Daoy (cell line): ENCODE results near the gene SBNO2. TPM values are rescaled to one million over a fixed set of nuclear protein-coding genes. Genes with fewer than 3 reads are reported as not detected.

Experiments used
- DNase-seq: peaks from one replicate; pipeline ENCODE4 v3.0.0-alpha.2; 2015; ENCODE audit warnings: low read depth
- total RNA-seq: library from RNA; depleted of rRNA; stranded (reverse); fragments of >200 nt; shearing (Covaris generic); gene quantifications from 2 replicates; pipeline ENCODE4 v1.2.3, GENCODE V29; 2014

SBNO2 gene
- total RNA-seq, 1 experiment from 2014 or later: 37.7 TPM

DNA sequence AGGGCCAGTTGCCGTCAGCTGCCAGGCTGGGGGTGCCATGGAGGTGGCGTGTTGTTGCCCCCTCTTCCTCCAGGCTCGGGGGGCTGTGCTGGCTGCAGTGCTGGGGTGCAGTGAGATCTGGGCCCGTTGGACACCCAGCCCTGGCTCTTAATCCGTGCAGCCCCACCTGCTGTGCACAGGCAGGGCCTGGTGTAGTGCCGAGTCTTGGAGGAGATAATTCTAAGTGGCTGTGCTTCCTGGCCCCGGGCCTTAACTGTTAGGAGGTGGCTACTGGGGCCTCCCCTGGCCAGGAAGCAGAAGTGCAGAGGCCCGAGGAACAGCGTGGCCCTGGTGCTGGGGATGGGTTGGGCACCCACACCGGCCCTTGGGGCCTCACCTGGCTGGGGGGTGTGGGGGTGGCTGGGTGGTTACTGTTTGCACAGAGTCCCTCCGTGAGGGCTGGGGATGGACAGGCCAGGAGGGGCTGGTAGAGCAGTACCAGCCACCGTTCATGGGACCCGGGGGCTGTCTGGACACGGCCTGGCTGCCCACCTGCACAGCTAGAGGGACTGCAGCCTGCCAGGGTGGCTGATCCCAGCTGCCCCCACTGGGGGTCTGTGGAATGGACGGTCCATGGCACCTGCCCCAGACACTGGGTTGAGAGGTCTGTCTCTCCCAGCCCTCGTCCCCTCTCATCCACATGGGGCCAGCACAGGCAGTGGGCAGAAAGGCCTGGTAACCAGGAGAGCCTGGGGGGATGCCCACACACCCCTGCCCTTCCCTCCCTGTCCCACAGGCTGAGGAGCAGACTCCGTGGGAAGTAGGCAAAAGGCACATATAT is 67.0 kb downstream of the SBNO2 start:
- DNase-seq: peak; percentile 71

DNA sequence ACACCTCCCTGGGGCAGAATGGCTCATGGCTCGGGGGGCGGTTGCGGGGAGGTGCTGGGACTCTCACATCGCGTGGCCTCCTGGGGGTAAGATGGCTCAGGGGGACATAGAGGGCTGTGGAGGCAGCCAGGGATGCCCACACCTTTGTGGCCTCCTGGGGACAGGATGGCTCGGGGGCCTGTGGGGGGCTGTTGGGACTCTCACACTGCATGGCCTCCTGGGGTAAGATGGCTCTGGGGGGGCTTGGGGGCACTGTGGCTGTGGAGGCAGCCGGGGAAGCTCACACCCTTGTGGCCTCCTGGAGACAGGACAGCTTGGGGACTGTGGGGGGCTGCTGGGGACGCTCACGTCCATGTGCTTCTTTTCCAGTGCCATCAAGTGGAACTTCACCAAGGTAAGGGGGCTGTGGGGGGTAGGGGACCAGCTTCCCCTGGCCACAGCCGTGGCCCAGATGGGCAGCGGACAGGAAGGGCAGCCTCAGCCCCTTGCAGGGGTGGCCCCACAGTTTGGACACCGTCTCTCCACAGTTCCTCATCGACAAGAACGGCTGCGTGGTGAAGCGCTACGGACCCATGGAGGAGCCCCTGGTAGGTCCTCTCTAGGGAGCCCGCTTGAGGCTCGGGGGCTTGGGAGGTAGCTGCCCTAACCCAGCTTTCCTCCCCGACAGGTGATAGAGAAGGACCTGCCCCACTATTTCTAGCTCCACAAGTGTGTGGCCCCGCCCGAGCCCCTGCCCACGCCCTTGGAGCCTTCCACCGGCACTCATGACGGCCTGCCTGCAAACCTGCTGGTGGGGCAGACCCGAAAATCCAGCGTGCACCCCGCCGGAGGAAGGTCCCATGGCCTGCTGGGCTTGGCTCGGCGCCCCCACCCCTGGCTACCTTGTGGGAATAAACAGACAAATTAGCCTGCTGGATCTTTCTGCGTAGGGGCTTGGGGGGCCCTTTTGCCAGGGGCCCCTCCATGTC is 67.9 kb downstream of the SBNO2 start:
- no peak for DNase-seq

DNA sequence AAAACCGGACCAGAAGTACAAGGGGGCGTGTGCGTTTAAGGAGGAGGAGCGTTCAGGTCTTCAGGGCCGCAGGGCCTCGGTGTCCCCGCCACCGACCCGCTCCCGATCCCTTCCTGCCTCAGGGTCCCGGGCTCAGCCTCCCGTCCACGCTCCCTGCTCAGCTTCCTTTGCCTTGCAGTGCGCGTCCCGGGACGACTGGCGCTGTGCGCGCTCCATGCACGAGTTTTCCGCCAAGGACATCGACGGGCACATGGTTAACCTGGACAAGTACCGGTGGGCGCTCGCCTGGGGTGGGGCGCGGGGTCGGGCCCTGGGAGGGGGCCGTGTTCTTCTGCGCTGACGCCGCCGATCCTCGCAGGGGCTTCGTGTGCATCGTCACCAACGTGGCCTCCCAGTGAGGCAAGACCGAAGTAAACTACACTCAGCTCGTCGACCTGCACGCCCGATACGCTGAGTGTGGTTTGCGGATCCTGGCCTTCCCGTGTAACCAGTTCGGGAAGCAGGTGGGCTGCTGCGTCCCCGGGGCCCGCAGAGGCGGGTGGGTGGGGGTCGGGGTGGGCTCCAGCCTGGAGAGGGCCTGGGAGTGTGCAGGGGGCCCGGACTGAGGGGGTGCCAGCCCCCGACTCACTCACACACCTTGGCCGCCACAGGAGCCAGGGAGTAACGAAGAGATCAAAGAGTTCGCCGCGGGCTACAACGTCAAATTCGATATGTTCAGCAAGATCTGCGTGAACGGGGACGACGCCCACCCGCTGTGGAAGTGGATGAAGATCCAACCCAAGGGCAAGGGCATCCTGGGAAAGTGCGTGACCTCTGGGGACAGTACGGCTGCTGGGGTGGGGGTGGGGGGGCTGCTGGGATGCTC is 68.8 kb downstream of the SBNO2 start:
- DNase-seq: peak; percentile 65

DNA sequence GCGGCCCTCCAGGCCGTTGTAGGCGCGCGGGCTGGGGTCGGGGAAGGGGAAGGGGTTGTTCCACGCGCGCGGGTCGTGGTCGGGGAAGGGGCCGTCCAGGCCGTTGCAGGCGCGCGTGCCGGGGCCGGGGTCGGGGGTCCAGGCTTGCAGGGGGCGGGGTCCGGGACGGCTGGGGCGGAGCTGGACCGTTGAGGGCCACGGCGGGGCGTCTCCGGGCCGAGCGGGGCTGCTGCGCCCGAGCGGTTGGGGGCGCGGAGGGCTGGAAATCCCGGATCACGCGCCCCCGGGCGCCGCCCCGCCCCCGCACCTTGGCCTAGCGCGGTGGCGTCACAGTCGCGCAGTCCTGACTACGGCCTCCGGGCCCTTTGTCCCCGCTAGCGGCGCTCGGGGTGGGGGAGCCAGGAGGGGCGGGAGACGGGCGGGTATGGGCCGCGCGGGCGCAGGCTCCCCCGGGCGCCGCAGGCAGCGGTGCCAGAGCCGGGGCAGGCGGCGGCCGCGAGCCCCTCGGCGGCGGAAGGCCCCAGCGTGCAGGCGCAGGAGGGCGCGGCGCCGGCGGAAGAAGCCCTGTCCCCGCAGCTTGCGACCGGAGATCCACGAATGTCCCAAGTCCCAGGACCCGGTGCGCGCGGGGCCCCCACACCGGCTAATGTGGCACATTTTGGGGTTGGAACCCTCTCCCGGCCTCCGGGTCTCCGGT is 69.6 kb downstream of the SBNO2 start:
- DNase-seq: peak; percentile 86

DNA sequence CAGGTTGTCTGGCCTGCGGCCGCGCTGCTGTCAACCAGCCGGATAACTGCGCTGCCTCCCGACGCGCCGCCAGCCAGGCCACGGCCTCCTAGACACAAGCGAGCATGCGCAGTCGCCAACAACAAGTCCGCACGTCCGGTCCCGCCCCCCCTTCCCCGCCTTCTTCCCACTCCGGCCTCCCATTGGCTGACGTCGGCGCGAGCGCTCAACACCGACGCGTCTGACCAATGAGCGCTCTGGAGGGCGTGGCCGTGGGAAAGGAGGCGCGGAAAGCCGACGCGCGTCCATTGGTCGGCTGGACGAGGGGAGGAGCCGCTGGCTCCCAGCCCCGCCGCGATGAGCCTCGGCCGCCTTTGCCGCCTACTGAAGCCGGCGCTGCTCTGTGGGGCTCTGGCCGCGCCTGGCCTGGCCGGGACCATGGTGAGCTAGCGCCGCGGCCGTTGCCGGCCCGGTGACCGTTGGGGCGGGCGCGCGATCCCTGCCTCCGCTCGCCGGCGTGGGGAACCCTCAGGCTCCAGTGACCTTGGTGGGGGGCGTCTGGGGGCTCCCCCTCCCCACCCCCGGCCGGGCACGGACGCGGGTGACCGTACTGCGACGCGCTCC is 70.3 kb downstream of the SBNO2 start, which contains the start of gene GPX4:
GPX4 (plus strand) TSS at position 287 of the 603 bp plus-strand sequence; CDS start at position 337, 50 bp downstream.
- DNase-seq: peak; percentile 100

DNA sequence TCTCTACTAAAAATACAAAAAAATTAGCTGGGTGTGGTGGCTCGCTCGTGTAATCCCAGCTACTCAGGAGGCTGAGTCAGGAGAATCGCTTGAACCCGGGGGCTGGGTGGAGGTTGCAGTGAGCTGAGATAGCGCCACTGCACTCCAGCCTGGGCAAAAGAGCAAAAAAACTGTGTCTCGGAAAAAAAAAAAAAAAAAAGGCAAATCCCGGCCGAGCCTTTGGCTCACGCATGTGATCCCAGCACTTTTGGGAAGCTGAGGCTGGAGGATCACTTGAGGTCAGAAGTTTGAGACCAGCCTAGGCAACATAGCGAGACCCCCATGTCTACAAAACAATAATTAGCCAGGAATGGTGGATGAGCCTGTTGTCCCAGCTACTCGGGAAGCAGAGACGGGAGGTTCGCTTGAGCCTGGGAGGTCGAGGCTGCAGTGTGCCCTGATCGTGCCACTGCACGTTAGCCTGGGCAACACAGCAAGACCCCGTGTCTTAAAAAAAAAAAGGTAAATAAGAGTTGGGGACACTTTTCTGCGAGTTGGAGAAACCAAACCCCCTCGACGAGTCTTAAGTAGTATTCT is 70.8 kb downstream of the SBNO2 start:
- DNase-seq: peak; percentile 73

DNA sequence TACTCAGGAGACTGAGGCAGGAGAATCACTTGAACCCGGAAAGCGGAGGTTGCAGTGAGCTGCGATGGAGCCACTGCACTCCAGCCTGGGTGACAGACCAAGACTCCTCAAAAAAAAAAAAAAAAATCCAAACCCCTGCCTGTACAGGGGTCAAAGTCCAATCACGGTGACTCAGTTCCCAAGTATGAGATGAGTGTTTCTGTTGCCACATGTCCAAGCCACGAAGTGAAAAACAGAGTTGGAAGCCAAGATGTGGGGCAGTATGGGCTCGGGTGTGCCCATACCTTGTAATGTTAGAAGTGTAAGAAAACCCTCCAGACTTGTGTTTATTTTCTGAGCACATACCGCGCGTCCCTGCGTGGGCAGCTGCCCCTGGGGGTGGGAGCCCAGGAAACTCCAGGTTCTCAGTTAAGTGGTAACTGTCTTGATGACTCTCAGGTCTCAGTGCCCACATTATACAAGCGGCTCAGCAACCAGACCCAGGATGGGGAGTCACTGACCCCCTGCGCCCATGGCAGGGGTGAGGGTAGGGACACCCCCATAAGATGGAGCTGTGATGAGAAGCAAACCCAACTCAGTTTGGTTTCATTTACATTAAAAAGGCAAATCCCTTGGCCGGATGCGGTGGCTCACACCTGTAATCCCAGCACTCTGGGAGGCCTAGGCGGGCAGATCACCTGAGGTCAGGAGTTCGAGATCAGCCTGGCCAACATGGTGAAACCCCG is 71.5 kb downstream of the SBNO2 start:
- DNase-seq: peak; percentile 99

DNA sequence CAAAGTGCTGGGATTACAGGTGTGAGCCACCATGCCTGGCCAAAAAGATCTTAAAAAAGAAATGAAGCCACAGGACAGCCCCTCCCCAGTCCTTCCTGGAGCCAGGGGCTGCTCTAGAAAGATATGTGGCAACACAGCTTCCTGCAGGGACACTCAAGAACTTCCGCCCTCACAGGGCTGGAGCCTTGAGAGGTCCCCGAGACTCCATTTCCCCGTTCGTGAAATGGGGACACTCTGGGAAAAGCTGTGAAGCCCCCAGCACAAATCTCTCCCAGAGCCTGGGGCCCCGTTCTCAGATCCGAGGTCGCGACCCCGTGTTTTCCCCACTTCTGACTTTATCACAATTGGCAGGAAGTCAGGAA is 72.8 kb downstream of the SBNO2 start:
- no peak for DNase-seq

DNA sequence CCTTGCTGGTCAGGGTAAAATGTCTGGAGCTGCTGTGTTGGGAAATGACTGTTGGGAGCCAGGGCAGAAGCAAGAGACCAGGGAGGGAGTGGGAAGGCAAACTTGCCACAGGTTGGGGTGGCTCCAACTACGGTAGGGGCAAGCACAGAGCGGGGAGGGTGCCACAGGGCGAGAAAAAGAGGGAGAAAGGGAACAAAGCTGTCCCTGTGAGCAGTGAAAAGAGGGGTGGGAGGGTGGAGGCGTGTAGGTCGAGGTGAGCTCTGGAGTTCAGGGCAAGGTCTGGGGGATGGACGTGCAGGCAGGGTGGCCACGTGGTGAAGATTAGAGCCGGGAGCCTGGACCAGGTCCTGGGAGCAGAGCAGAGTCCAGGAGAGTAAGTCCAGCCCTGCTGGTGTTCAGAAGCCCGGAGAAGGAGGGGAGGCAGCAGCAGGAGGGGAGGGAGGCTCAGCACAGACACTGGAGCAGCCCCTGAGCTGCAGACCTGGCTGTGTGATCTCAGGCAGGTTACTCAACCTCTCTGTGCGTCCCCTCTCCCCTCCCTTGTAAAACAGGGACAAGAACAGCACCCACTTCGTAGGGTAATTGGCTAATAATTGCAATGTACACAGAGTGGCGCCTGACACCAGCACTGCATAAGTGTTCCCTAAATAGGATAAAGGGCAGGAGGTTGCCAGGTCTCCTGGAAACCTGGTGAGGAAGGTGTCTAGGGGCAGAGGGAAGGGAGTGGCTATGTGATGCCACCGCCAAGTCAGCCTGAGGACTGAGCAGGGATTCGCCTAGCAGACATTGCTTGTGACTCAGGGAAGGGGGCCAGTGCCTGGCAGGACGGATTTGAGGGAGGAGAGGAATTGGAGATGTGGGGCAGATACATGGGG is 75.7 kb downstream of the SBNO2 start:
- no peak for DNase-seq

DNA sequence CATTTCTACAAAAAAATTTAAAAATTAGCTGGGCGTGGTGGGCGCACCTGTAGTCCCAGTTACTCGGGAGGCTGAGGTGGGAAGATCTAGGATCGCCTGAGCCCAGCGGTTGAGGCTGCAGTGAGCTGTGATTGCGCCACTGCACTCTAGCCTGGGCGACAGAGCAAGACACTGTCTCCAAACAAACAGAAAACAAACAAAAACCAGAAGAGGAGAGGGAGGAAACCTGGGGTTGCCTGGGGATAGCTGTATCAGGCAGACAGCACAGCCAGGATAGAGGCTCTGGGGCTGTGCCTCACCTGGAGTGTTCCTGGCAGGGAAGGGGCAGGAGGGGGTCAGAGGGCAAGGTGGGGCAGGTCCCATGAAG is 76.3 kb downstream of the SBNO2 start:
- no peak for DNase-seq

DNA sequence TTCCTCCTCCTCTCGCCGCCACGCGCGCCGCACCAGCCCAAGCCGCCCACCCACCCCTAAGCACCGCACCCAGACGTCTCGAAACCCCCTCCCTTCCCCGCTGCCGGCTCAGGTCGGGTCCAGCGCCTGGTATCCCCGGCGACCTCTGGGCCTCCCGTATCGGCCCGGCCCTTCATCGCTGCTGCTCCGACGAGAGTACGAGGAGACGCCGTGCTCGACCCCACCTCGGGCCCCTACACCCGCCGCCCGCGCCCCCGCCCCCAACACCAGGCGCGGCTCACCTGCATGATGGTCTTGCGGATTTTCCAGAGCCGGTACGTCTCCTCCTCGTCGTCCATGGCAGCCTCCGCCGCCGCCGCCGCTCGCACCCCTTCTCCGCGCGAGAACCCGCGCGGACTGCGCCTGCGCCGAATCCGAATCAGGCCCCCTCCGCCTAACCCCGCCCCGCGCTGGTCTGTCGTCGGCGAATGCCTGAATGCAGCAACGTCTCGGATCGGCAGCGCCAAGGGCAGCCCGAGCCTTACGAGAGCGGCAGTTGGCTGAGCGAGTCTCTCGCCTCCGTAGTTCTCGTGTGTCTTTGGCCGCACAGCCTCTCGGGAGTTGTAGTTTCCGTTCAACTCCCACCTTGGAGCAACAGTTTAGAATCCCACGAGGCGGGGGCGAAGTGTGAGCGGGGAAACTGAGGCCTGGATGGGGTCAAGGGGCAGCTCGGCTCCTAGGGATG is 78.9 kb downstream of the SBNO2 start, which contains the start of gene POLR2E:
POLR2E (minus strand) TSS at position 398 of the 724 bp plus-strand sequence; CDS start at position 338, 60 bp downstream.
- DNase-seq: peak; percentile 99

DNA sequence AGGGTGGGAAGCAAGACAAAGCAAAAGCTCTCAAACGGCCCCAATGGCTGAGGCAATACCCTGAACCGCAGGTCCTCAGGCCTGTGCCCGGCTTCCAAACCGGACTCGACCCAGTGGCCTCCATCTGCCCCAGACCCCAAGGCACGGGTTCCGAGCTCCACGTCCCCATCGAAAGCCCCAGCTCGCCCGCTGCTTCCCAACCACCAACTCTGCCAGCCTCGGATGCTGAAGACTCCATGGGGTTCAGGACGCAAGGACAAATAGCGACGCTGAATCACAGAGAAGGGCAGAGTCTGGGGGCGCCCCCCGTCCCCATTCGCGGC is 79.5 kb downstream of the SBNO2 start:
- no peak for DNase-seq

DNA sequence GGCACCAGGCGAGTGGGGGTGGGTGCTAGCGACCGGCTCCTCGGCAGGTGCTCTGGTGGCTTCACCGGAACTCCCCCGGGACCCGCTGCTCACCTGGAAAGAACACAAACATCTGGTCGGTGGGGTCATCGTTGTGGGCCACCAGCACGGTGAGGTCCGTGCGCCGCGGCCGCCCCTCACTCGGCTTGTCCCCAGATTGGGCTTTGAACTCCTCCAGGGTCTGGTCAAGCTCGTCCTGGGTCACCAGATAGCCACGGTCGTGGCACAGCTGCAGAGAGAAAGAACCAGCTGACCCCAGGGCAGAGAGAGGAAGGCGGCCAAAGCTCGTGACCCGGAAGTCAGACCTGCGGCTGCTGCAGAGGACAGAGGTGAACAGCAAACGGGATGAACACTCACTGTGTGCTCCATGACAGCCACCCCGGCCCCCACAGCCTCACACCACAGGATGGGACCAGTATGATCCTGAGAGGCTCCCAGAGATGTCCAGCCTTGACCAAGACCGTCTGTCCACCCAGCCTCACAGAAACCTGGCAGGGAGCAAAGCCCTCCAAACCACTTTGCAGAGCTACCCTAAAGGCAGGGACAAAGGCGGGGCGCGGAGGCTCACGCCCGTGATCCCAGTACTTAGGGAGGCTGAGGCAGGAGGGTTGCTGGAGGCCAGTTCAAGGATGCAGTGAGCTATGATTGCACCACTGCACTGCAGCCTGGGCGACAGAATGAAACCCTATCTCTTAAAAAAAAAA is 80.1 kb downstream of the SBNO2 start:
- no peak for DNase-seq

DNA sequence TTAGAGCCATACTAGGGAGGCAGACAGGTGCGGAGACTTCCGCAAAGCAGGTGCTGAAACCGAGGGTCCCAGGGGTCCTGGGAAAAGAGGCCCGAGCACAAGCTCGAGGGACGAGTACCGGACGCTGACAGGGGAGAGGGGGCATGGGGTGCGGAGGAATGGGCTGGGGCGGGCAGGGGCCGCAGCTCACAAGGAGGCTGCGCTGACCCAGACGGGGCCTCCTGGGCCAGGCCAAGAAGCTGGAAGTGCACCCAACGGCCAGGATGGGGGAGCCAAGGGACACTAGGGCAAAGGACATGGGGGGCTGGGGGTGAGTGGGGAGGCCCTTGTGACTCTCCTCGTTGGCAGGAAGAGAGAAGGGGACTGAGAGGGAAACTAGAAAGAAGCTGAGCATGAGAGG is 80.7 kb downstream of the SBNO2 start:
- no peak for DNase-seq

DNA sequence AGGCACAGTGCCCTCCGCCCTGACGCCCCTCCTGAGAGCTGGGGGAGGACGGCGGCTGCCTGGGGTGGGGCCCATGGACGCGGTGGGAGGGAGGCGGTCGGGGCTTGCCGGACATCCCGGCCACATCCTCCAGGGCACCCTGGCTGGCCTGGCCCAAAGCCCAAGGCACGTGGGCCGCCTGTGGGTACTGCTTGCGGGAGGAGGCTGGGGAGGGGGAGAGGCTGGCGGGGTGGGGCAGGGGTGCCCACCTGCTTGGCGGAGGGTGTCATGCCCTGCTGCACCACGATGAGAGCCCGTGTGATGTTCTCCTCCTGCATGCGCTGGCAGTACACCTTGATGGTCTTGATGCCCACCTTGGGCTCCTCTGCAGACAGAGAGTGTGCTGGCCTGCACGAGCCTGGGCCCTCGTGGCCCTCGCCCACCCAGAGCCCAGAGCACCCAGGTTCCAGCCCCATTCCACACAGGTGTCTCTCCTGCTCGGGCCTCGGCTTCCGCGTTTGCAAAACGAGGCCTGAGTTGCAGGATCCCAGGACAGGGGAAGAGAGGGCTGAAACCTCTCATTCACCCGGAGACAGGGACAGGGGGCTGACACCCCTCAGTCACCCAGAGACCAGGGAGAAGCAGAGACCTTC is 82.4 kb downstream of the SBNO2 start:
- DNase-seq: no peak

DNA sequence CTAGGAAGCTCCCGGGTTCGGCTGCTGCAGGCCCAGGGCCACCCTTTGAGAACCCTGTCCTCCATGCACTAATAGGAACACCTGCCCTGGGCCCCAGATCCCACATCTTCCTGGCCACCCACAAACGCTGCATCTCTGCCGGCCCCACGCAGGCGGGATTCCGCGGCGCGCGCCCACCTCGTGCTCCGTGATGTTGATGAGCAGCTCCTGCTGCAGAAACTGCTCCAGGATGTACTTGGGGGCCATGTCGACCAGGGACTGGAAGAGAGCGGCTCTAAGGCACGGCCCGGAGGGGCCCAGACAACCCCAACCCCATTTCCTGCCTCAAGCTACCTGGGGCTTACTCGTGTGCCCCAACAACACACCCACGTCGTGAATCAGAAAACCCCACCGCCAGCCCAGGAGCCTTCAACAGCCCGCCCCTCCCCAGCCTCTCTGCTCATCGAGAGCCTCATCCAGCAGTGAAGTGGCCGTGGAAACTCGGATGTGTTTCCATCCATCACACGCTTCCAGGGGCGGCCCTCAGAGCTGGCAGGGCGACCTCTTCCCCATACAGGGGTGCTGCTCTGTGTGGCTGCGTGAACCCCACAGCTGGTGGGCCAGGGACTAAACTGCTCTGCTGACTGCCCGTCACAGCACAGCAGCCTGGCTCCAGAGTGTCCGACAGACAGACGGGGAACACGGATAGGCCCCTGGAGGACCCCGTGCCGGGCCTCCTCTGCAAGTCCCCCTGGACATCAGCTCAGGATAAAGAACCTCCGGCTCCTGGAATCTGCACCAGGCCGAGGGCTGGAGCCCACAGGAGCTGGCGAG is 83.1 kb downstream of the SBNO2 start:
- no peak for DNase-seq
